ENCODE data around the gene CD53. TPM values are rescaled to one million over a fixed set of nuclear protein-coding genes. Genes with fewer than 3 reads are reported as not detected.

Gene CD53
- polyA plus RNA-seq, 3 donors: 826 to 1,222 (median 1,107) TPM

DNA sequence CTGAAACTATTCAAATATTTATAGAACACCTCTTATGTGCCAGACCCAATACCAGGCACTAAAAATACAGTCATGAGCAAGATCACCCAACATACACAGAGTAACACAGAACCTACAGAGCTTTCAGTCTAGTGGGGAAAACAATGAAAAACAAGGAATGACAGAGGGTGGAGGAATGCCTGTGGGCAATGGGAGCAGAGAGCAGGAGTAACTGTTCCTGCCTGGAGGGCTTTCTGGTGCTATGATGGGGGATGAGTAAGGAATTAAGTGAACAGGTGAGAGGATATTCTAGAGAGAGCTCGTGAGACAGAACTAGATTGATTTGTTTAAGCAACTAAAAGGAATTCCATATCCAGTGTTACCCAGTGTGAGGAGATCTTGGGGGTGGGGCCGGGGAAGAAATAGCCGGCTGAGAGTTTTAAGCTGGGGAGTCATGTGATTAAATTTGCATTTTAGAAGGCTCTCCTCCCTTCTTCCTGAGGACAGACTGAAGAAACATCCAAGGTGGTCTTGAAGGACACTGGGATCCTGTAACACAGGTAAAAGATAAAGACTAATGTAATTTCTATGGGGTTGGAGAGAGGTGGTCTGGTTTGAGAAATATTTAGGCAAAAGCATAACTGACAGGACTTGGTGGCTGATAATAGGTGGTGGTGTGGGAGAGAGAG is 2.1 kb upstream of the CD53 start:
- Histone ChIP-seq H3K27me3 (ENCODE audit: control insufficient read depth in 2 of 2, insufficient read depth in 2 of 2, low read length in 2 of 2) (no peaks in the 10 kb centered on the region), H4K20me1 (ENCODE audit: insufficient read depth, low read length) (peaks cover 25% of the 10 kb centered on the region), H2AFZ (ENCODE audit: insufficient read depth, low read depth, low read length, poor library complexity, severe bottlenecking) (peak overlapping the region; percentile 5), H3K4me2 (replicated peaks; ENCODE audit: extremely low read depth, low read length, poor library complexity, severe bottlenecking) (no peak overlapping the region), H3K9me3 (replicated peaks in 1 of 2; ENCODE audit: control insufficient read depth in 1 of 2, insufficient read depth in 1 of 2, low read length in 2 of 2) (no peaks in the 10 kb centered on the region), H3K9ac (ENCODE audit: insufficient read depth, low read length, poor library complexity, severe bottlenecking) (no peak overlapping the region), H3K4me1 (ENCODE audit: control insufficient read depth in 1 of 2, insufficient read depth in 2 of 2, low read length in 2 of 2) (peaks cover 27 to 32% of the 10 kb centered on the region in 2 donors), H3K79me2 (ENCODE audit: insufficient read depth, low read length) (peaks cover 55% of the 10 kb centered on the region), H3K4me3 (replicated peaks in 1 of 3; ENCODE audit: low read depth in 2 of 3, low read length in 3 of 3) (no peak overlapping the region), H3K36me3 (replicated peaks in 1 of 2; ENCODE audit: control insufficient read depth in 1 of 2, insufficient read depth in 2 of 2, low read length in 2 of 2) (no peaks in the 10 kb centered on the region), H3K27ac (ENCODE audit: low read depth in 1 of 2, low read length in 2 of 2) (peak overlapping the region in 1 of 2 donors; percentile 99)
- Mint-ChIP-seq H3K27ac (peak overlapping the region; percentile 70 to 100 (median 100)), H3K4me3 (no peak overlapping the region), H3K36me3 (peaks cover 8% of the 10 kb centered on the region in 2 donors), H3K9me3 (peaks cover 2 to 13% (median 8%) of the 10 kb centered on the region in 7 donors), H3K4me1 (peaks cover 34% of the 10 kb centered on the region), H3K27me3 (ENCODE audit: low read depth in 3 of 3) (peaks cover 0 to 2% (median 0%) of the 10 kb centered on the region in 3 donors)
- 80% methylated on average over 1 of the region's 3 CpGs for WGBS (ENCODE audit: insufficient coverage)
- no peak for DNase-seq
- intact Hi-C loops (cut with micrococcal nuclease): loop anchor here (10.0 kb wide), 2 partner anchors 94 to 236 kb away; partner anchors contain the start of gene LRIF1 (in 1 of the 2)
- TF ChIP-seq, protein P1, sequence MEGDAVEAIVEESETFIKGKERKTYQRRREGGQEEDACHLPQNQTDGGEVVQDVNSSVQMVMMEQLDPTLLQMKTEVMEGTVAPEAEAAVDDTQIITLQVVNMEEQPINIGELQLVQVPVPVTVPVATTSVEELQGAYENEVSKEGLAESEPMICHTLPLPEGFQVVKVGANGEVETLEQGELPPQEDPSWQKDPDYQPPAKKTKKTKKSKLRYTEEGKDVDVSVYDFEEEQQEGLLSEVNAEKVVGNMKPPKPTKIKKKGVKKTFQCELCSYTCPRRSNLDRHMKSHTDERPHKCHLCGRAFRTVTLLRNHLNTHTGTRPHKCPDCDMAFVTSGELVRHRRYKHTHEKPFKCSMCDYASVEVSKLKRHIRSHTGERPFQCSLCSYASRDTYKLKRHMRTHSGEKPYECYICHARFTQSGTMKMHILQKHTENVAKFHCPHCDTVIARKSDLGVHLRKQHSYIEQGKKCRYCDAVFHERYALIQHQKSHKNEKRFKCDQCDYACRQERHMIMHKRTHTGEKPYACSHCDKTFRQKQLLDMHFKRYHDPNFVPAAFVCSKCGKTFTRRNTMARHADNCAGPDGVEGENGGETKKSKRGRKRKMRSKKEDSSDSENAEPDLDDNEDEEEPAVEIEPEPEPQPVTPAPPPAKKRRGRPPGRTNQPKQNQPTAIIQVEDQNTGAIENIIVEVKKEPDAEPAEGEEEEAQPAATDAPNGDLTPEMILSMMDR (IDR thresholded peaks at IDR 0.05): no peak

DNA sequence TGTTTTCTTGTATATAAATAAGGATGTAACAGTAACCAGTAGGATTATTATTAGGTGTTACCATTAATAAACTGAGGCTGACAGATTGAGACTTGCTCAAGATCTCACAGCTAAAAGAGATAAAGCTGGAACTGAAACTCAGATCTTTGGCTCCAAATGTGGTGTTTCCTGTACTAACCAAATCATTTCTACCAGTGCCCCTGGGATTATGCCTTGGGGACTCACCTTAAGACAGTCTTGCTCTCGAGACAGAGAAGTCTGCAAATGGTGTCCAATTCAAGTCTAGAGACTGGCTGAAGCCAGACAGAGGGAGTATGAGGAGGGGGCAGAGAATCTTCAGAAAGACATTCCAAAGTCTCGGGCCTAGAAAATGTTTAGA is 593 bp upstream of the CD53 start:
- no peaks in the 10 kb centered on the region for H3K27me3 ChIP-seq (ENCODE audit: control insufficient read depth in 2 of 2, insufficient read depth in 2 of 2, low read length in 2 of 2)
- Mint-ChIP-seq H3K4me1 (peaks cover 47% of the 10 kb centered on the region), H3K4me3 (peak overlapping the region; percentile 94 to 99), H3K9me3 (peaks cover 0 to 11% (median 2%) of the 10 kb centered on the region in 7 donors), H3K27me3 (ENCODE audit: low read depth in 3 of 3) (peaks cover 0 to 2% (median 0%) of the 10 kb centered on the region in 3 donors), H3K27ac (peak overlapping the region; percentile 99 to 100 (median 100)), H3K36me3 (peaks cover 16 to 18% of the 10 kb centered on the region in 2 donors)
- intact Hi-C loops (cut with micrococcal nuclease): loop anchor here (2.0 to 10.0 kb wide), 3 partner anchors 90 to 238 kb away; partner anchors contain the start of gene LRIF1 (in 2 of the 2)
- 20% methylated on average over 1 of the region's 2 CpGs for WGBS (ENCODE audit: insufficient coverage)
- H3K9ac ChIP-seq (ENCODE audit: insufficient read depth, low read length, poor library complexity, severe bottlenecking): peak overlapping the region; percentile 93
- H3K79me2 ChIP-seq (ENCODE audit: insufficient read depth, low read length): peaks cover 70% of the 10 kb centered on the region
- no peaks in the 10 kb centered on the region for H3K9me3 ChIP-seq (replicated peaks in 1 of 2; ENCODE audit: control insufficient read depth in 1 of 2, insufficient read depth in 1 of 2, low read length in 2 of 2)
- peaks cover 40% of the 10 kb centered on the region for H4K20me1 ChIP-seq (ENCODE audit: insufficient read depth, low read length)
- H3K4me1 ChIP-seq (ENCODE audit: control insufficient read depth in 1 of 2, insufficient read depth in 2 of 2, low read length in 2 of 2): peaks cover 33 to 47% of the 10 kb centered on the region in 2 donors
- peak in 2 of 3 donors; percentile 46 to 67 for DNase-seq
- peaks cover 0 to 5% of the 10 kb centered on the region in 2 donors for H3K36me3 ChIP-seq (replicated peaks in 1 of 2; ENCODE audit: control insufficient read depth in 1 of 2, insufficient read depth in 2 of 2, low read length in 2 of 2)
- H3K4me3 ChIP-seq (replicated peaks in 1 of 3; ENCODE audit: low read depth in 2 of 3, low read length in 3 of 3): peak overlapping the region; percentile 80 to 100 (median 98)
- TF ChIP-seq, protein P1 (IDR thresholded peaks at IDR 0.05): no peak
- peak overlapping the region; percentile 97 for H3K4me2 ChIP-seq (replicated peaks; ENCODE audit: extremely low read depth, low read length, poor library complexity, severe bottlenecking)
- H3K27ac ChIP-seq (ENCODE audit: low read depth in 1 of 2, low read length in 2 of 2): peak overlapping the region; percentile 85 to 99
- H2AFZ ChIP-seq (ENCODE audit: insufficient read depth, low read depth, low read length, poor library complexity, severe bottlenecking): peak overlapping the region; percentile 41
